ENCODE measurements around the gene AIG1.

The AIG1 gene

DNA sequence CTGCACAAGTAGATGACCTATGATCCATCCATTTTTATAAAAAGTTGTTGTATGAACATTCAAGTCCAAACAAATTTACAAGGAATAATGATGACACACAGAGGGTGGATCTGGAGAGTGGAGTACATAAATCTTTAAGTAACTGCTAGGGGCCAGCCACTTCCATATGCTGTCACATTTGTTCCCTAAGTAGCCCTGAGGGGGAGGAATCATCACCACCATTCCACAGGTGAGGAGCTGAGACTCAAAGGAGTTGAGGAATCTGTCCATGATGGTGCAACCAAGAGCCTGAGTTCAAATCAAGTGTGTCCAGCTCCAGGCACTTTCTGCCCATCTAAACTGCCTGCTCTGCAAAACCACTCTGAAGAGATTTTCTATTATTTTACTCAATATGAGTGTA, 132.1 kb downstream of the AIG1 start:
- no peak overlapping the region for H3K4me3 ChIP-seq (ENCODE audit: low read depth, low read length)

DNA sequence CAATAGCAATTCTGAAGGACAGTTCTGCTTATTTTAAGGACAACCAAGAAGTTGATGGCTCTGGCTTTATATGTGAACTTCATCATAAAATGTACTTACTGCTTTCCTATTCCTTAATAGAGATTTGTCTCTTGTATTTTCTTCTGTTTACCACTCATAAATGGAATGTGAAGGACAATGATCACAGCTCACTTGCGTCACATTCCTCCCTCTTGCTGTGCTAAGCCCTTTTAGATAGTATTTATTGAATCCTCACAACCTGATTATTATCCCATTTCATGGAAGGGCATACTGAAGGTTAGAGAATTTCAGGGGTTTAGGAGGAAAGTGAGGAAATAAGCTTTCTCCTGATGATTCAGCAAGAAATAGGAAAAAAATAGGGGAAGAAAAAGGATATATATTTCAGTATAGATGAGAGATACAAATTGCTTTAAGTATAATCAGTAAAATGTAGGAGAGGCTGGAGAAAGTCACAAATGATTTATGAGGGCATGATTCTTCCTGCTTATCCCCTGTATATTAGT, 132.9 kb downstream of the AIG1 start:
- H3K4me3 ChIP-seq (ENCODE audit: low read depth, low read length) = no peak overlapping the region

DNA sequence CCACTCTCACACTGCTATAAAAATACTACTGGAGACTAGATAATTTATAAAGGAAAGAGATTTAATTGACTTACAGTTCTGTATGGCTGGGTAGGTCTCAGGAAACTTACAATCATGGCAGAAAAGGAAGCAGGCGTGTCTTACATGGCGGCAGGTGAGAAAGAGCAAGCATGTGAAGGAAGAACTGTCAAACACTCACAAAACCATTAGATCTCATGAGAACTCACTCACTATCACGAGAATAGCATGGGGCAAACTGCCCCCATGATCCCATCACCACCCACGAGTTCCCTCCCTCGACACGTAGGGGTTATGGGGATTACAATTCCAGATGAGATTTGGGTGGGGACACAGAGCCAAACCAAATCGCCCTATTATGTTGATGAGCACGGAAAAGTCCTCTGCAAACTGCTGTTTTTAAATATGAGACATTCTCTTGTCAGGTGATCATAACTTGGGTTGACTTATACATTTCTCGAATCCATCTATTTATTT, 133.5 kb downstream of the AIG1 start:
- no peak overlapping the region for H3K4me3 ChIP-seq (ENCODE audit: low read depth, low read length)

DNA sequence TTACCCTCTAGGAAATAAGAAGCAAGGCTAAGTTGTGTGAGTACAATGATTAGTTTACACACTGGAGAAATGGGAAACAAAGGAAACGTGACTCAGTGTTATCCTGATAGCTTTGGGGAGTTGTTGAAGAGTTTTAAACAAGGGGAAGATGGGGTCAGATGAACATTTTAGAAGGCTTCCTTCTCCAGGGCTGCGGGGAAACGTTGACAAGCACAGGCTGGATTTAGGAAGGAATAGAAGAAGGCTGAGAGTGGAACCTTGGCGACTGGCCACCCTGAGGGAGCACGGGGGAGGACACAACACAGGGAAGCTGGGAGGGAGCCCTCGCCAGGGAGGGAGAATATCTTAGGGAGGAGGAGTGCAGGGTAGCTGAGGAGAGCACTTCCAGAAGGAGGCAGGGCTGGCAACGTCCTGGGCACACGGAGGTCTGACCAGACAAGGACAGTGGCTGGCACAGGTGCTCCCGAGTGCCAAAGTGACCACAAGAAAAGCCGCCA, 134.7 kb downstream of the AIG1 start:
- no peak overlapping the region for H3K4me3 ChIP-seq (ENCODE audit: low read depth, low read length)

DNA sequence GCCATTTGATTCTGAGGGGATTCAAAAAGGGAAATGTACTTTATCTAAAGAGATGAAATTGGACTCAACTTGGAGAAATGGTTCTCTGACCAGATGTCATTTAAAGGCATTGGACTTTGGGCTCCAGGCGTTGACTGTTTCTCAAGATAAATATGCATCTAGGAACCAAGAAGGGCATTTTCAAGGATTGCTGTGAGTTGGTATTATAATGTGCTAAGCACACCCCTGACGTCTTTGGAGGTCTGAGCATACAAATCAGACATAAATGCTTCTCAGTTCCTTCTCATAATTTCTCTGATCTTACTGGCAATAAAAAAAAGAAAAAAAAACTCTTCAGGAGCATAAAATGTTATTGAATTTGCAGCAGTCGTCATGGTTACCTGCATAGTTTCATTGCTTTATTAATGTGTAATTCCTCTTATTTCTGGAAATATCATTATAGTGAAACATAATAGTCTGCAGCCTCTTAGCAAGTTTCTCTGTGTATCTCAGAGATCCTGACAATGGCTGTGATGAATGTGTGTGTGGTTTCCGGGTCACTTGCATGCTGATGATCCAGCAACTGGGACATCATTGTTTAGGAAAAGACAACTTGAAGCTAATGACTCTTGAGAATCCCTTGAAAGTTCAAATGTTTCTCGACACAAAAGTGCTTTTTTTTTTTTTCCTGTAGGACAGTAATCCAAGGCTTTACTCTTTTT, 136.0 kb downstream of the AIG1 start:
- H3K4me3 ChIP-seq (ENCODE audit: low read depth, low read length) = no peak overlapping the region

DNA sequence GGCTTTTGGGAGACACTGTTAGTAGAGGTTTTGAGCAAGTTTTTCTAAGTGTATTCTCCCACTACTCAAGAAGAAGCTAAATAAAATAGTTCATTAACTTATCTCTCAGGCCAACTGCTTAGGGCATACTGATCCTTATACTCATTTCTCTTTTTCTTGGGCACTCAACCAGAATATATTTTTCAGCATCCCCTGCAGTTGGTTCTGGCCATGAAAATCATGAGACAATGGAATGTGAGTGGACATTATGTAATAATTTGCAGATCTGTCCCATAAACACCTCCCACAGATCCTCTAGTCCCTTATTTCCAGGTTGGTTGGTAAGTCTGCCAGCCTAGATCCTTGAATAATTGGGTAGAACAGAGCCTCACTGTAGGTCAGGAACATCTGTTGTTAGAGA, 136.7 kb downstream of the AIG1 start:
- H3K4me3 ChIP-seq (ENCODE audit: low read depth, low read length) = no peak overlapping the region

DNA sequence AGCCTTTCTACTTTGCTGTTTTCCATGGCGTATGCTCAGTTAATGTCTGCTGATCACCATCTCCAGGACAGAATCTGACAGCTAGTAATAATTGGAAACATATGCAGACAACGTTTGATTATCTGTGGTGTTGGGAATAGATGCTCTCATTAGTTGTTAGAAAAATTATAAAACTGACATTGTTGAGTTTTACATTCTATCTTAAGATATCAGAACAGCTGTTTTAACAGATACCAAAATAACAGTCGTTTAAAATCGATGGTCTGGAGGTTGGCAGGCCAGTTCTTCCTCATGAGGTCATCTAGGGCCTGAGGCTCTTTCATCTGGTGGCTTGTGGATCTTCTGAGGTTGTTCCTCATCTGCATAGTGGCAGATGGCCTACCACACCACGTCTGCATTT, 137.6 kb downstream of the AIG1 start:
- no peak overlapping the region for H3K4me3 ChIP-seq (ENCODE audit: low read depth, low read length)

GRCh38 chr6:143199291-143199690, 138.6 kb downstream of the AIG1 start:
- no peak overlapping the region for H3K4me3 ChIP-seq (ENCODE audit: low read depth, low read length)

DNA sequence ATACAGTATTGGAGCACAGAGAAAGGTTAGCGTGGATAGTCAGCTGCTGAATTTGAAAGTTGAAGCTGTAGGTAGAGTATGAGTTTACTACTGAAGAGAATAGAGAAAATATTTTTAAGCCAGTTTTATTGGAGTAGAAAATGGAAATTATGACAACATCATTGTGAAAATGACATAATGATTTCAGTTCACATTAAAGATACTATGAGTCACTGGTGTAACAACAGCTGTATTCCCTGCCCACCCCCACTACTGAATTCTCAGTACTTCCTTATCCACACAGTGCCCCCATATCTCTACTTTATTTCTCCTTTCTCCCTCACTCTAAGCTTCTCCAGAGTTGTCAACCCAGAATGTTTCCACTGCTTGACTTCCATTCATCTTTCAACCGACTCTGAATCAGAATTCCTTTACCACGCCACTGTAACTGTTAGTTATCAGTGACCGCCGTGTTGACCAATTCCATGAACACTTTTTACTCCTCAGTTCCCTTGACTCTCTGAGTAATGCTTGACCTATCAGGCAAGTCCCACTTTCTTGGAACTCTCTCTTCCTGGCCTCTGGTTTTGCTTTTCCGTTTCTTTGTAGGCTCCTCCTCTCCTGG, 139.6 kb downstream of the AIG1 start:
- H3K4me3 ChIP-seq (ENCODE audit: low read depth, low read length) = no peak overlapping the region

DNA sequence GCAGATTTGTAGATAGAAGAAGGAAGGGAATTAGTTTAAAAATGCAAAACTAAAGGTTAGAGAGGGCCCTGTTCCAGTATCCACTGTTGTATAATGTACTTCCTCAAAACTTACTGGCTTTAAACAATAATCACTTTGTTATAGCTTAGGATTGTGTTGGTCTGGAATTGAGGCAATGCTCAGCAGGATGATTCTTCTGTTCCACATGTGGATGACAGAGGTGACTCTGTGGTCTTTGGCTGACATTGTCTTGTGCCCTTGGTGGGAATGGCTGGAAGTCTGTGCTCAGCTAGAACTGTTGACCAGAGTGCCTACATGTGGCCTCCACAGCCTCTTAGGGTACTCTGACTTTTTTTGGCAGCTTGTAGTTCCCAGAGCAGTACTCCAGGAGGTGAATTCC, 143.4 kb downstream of the AIG1 start:
- H3K4me3 ChIP-seq (ENCODE audit: low read depth, low read length) = no peak overlapping the region

DNA sequence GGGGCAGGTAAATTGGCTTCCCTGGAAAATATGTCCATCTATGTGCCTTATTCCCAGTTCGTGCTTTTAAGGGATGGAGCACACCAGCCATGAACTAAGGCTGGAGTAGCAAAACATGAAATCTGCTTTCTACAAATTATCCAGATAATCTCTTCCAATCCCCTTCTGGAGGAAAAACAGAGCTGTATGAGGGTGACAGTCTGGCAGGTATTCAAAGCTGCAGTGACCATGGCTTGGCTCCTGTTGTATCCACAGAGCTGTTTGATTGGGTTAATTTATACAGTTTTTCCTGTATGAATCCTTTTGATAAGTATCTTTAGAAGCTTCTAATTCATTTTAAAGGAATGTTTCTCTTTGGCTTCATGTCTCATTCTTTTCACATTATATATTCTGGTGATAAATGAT, 144.4 kb downstream of the AIG1 start:
- no peak overlapping the region for H3K4me3 ChIP-seq (ENCODE audit: low read depth, low read length)

DNA sequence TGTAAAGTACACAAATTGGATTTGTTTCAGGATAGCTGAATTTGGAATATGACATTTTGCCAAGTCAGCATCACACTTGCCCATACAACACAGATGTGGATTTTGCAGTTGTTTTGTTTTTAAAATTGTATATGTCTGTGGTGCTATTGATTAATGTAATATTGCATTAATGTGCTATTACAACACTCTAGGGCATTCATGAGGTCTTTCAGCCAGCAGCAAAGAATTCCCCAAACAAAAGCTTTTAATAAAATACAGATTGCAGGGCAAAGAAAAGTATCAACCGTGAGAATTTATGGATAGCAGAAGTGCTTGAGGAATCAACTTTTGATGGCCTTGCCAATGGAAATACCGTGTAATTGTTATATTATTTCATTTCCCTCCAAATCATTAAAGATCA, 144.9 kb downstream of the AIG1 start:
- no peak overlapping the region for H3K4me3 ChIP-seq (ENCODE audit: low read depth, low read length)

DNA sequence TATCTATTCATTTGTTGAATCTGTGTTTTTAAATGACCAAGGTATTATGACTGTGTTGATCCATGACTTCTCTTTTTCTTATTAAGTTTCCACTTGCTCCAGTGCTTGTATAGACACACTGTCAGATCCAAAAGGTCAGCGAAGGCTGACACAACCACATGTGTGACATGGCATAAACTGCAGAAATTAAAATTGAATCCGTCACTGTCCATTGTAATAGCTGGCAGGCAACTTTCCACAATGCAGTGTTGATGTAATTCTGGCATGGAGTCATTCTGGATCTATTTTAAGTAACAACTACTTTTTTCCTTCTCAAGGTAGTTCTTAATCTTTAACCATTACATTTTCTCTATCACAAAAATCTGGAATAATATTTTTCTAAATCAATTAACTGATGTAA, 145.3 kb downstream of the AIG1 start:
- no peak overlapping the region for H3K4me3 ChIP-seq (ENCODE audit: low read depth, low read length)

DNA sequence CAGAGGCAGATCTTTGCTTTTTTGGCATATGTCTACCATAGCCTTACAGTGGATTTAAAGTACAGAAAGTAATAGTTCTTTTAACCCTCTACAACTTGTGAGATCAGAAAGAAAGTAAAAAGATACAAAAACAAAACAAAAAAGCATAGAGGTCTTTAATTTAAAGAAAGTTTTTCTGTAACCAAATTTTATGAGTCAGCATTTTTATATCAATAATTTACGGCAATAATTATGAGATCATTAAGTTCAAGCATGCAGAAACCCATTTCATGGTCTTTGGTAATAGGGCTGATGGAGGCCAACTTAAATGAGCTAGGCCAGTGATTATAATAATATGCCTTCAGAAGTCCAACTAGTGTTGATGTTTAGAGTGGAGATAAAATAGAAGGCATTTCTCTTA, 145.9 kb downstream of the AIG1 start:
- no peak overlapping the region for H3K4me3 ChIP-seq (ENCODE audit: low read depth, low read length)

DNA sequence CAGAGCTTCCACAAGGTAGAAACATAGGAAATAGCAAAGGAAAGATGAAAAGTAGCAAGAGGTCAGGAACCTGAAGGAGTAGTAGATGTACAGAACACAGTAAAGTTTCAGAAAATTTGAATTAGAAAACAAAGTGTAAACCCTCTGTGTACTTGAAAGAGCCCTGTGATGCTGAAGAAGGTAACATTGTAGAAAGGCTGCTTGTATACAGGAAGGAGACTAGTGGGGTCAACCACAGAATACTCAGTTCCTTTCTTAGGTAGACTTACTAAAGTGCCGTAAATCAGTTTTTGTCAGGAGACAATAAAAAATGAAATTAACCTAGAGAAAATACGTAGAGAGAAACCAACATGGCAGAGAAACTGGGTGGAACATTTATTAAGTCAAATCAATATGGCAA, 149.7 kb downstream of the AIG1 start:
- no peak overlapping the region for H3K4me3 ChIP-seq (ENCODE audit: low read depth, low read length)

GRCh38 chr6:143213859-143214376, 153.2 kb downstream of the AIG1 start:
- no peak overlapping the region for H3K4me3 ChIP-seq (ENCODE audit: low read depth, low read length)

GRCh38 chr6:143215363-143215762, 154.7 kb downstream of the AIG1 start:
- H3K4me3 ChIP-seq (ENCODE audit: low read depth, low read length) = no peak overlapping the region

DNA sequence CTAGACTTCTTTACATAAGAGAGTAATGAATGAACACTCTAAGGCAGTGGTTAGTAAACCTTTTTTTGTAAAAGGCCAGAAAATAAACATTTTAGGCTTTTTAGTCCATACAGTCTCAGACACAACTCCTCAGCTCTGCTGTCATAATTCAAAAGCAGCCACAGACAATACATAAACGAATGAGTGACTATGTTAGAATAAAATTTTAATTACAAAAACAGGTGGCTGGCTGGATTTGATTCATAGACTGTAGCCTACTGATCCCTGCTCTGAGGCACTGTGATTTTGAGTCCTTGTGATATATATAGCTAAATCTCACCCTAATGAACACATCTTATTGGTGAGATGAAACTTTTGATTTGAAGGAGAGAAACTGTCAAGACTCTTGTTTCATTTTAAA, 155.1 kb downstream of the AIG1 start:
- H3K4me3 ChIP-seq (ENCODE audit: low read depth, low read length) = no peak overlapping the region

GRCh38 chr6:143218233-143218632, 157.5 kb downstream of the AIG1 start:
- no peak overlapping the region for H3K4me3 ChIP-seq (ENCODE audit: low read depth, low read length)

GRCh38 chr6:143221698-143222097, 161.0 kb downstream of the AIG1 start:
- no peak overlapping the region for H3K4me3 ChIP-seq (ENCODE audit: low read depth, low read length)

DNA sequence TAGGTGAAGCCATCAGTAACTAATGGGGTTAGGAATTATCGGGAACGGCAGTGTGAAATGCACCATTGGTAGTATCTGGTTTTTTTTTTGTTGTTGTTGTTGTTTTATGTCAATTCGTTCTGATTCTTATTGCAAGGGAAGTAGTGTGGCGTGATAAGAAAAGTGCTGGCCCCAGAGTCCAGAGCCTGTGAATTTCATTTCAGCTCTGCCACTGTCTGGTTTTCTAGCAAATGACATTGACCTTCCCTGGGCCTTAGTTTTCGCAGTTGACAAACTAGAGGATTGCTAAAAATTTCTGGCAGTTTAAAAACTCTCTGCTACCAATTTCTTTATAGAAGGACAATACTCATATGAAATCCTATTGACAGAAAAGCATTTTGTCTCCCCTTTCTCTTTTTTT, 161.6 kb downstream of the AIG1 start:
- H3K4me3 ChIP-seq (ENCODE audit: low read depth, low read length) = no peak overlapping the region

DNA sequence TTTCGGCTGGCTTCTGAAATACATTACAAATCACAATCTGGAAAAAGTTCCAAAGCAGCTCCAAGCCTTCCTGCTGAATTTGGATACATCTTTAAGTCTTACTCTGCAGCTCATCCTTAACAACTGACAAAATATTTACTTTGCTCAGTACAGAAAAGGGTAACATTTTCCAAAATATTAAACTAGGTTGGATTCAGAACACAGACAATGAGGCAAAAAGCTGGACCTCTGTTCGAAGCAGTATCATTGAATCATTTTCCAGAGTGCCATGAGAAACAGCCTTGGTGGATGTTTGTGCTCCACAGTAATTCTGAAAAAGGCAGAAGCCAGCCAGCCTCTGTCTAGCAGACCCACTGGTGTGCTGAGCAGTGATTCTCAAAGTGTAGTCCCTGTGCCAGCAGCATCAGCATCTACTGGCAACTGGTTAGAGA, 162.1 kb downstream of the AIG1 start:
- no peak overlapping the region for H3K4me3 ChIP-seq (ENCODE audit: low read depth, low read length)
